ENCODE results near the gene SNTB2.
"Not testable (repeated sequence)": the region's sequence is repeated elsewhere in the genome, so short reads cannot be mapped to it uniquely, and the experiment has no call there.

SNTB2 gene

DNA sequence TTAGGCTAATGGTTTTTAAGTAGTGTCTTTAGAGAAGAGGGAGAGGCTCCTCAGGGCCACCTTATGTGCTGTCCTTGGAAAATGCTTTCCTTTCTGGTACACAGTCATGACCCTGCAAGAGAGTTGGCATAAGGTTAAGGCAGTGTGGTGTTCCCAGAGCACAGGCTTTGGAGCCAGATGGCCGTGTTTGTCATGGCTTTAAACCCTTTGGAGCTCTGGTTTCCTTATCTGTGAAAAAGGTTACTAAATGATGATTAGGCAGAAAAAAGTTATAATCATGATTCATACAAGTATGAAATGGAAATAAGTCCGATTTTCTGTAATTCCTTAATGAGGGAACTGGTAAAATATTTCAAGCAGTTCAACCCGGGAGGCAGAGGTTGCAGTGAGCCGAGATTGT lies 41.3 kb upstream of the SNTB2 start:
- Histone ChIP-seq H3K9me3 (ENCODE audit: severe bottlenecking) (no peaks in the 10 kb centered on the region), H3K4me3 (ENCODE audit: low read depth, low read length) (no peak overlapping the region), H3K27me3 (ENCODE audit: insufficient read depth, low read depth, severe bottlenecking) (no peaks in the 10 kb centered on the region), H3K36me3 (peaks cover 76% of the 10 kb centered on the region), H3K27ac (no peak overlapping the region)
- DNase-seq: peak; percentile 47
- no peak for TF ChIP-seq CTCF (IDR thresholded peaks at IDR 0.05; ENCODE audit: low read depth, low read length)

GRCh38 chr16:69149621-69150020 lies 37.3 kb upstream of the SNTB2 start:
- not testable (repeated sequence) for H3K27me3 ChIP-seq (ENCODE audit: insufficient read depth, low read depth, severe bottlenecking); H3K9me3 ChIP-seq (ENCODE audit: severe bottlenecking); H3K4me3 ChIP-seq (ENCODE audit: low read depth, low read length); H3K27ac ChIP-seq; DNase-seq
- H3K36me3 ChIP-seq: peaks cover 72% of the 10 kb centered on the region

GRCh38 chr16:69150146-69150865 lies 36.7 kb upstream of the SNTB2 start:
- Histone ChIP-seq H3K27ac (no peak overlapping the region), H3K27me3 (ENCODE audit: insufficient read depth, low read depth, severe bottlenecking) (no peaks in the 10 kb centered on the region), H3K9me3 (ENCODE audit: severe bottlenecking) (no peaks in the 10 kb centered on the region), H3K4me3 (ENCODE audit: low read depth, low read length) (no peak overlapping the region), H3K36me3 (peaks cover 73% of the 10 kb centered on the region)
- peak; percentile 69 for TF ChIP-seq CTCF (IDR thresholded peaks at IDR 0.05; ENCODE audit: low read depth, low read length)
- DNase-seq: peak; percentile 60

DNA sequence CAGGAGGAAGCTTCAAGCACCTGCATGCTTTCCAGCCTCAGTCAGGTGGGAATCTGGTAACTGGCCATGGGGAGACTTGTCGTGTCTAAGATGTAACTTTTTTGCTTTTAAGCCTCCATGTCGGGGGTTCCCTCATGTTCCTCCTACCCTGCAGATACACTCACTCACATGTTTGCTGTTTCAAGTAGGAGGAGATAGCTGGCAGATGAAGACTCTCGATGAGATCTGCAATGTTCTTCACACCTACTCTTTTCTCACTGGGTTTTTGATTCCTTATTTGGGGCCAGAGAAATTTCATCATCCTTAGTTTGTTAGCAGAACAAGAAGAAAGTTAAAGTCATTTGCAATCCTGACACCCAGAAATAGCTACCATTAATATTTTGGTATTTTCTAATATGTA lies 29.8 kb upstream of the SNTB2 start:
- TF ChIP-seq CTCF (IDR thresholded peaks at IDR 0.05; ENCODE audit: low read depth, low read length): no peak
- Histone ChIP-seq H3K4me3 (ENCODE audit: low read depth, low read length) (no peak overlapping the region), H3K27me3 (ENCODE audit: insufficient read depth, low read depth, severe bottlenecking) (no peaks in the 10 kb centered on the region), H3K27ac (no peak overlapping the region), H3K36me3 (peaks cover 90% of the 10 kb centered on the region), H3K9me3 (ENCODE audit: severe bottlenecking) (no peaks in the 10 kb centered on the region)
- no peak for DNase-seq

GRCh38 chr16:69160192-69160591 lies 26.8 kb upstream of the SNTB2 start:
- DNase-seq: no peak
- Histone ChIP-seq H3K27me3 (ENCODE audit: insufficient read depth, low read depth, severe bottlenecking) (no peaks in the 10 kb centered on the region), H3K36me3 (peaks cover 86% of the 10 kb centered on the region), H3K4me3 (ENCODE audit: low read depth, low read length) (no peak overlapping the region), H3K9me3 (ENCODE audit: severe bottlenecking) (no peaks in the 10 kb centered on the region), H3K27ac (no peak overlapping the region)
- TF ChIP-seq CTCF (IDR thresholded peaks at IDR 0.05; ENCODE audit: low read depth, low read length): no peak

DNA sequence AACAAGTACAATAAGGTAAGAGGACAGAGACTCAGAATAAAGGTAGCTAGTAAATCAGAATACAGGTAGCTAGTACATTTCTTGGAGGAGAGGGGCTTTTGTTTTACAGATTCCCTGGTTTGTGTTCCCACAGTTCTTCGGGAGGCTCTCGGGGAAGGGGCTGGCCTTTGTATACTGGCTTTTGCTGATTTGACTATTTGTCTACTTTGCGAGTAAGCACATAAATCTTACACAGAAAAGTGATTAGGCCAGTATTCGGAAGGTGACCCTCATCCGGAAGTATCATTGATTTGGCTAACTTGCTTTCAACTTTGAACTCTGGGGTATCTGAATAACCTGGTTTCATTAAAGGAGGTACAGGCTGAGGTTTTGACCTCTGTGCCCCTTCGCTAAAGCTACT lies 21.4 kb upstream of the SNTB2 start:
- Histone ChIP-seq H3K36me3 (peaks cover 77% of the 10 kb centered on the region), H3K4me3 (ENCODE audit: low read depth, low read length) (no peak overlapping the region)

More for the DNA sequence above, 21.4 kb upstream of the SNTB2 start:
- DNase-seq: no peak
- Histone ChIP-seq H3K27me3 (ENCODE audit: insufficient read depth, low read depth, severe bottlenecking) (no peaks in the 10 kb centered on the region), H3K9me3 (ENCODE audit: severe bottlenecking) (no peaks in the 10 kb centered on the region), H3K27ac (no peak overlapping the region)
- no peak for TF ChIP-seq CTCF (IDR thresholded peaks at IDR 0.05; ENCODE audit: low read depth, low read length)
